Measurements from ENCODE around the gene VASH2. TPM values are rescaled to one million over a fixed set of nuclear protein-coding genes. Genes with fewer than 3 reads are reported as not detected.

VASH2 gene
- total and polyA plus RNA-seq, 2 of the 8 experiments (the other 6 are each of a cell fraction or from before 2014, with no cell fraction given), result 44.0 to 187 TPM

GRCh38 chr1:212945463-212946160, 4.7 kb upstream of the VASH2 start:
- Histone ChIP-seq H4K5ac (ENCODE audit: insufficient read length, low read depth, low read length) (no peak overlapping the region), H3K4me2 (ENCODE audit: insufficient read depth in 1 of 2, low read depth in 2 of 2, low read length in 2 of 2) (no peak overlapping the region), H4K20me1 (replicated peaks in 1 of 2; ENCODE audit: control insufficient read depth in 1 of 2, insufficient read depth in 2 of 2, low read length in 2 of 2) (no peaks in the 10 kb centered on the region), H3K79me2 (ENCODE audit: control insufficient read depth in 1 of 2, insufficient read depth in 2 of 2, low read length in 2 of 2) (peaks cover under 1 to 1% of the 10 kb centered on the region in 2 experiments; a peak in 3 of 4 replicates), H2BK15ac (ENCODE audit: low read length) (no peak overlapping the region; the same call in 1 of the 2 replicates), H3K18ac (ENCODE audit: extremely low read depth, low read length) (no peak overlapping the region), H2BK12ac (ENCODE audit: low read depth, low read length) (no peak overlapping the region), H3K56ac (replicated peaks; ENCODE audit: insufficient read length, low read depth, low read length) (no peak overlapping the region), H2BK20ac (ENCODE audit: low read length) (no peak overlapping the region), H2BK5ac (ENCODE audit: low read depth, low read length) (no peak overlapping the region), H3K9ac (replicated peaks in 1 of 4; ENCODE audit: extremely low read depth in 1 of 4, low read depth in 3 of 4, low read length in 3 of 4) (no peak overlapping the region), H3K36me3 (ENCODE audit: control insufficient read depth in 2 of 4, insufficient read depth in 4 of 4, low read length in 3 of 4) (no peaks in the 10 kb centered on the region), H3K14ac (ENCODE audit: insufficient read length) (no peak overlapping the region), H3K23ac (ENCODE audit: insufficient read length) (no peak overlapping the region), H3K4me3 (ENCODE audit: extremely low read depth in 1 of 4, insufficient read depth in 2 of 4, low read depth in 3 of 4, low read length in 4 of 4) (no peak overlapping the region), H2AFZ (ENCODE audit: low read length) (no peak overlapping the region), H3K79me1 (ENCODE audit: low read depth, low read length) (no peaks in the 10 kb centered on the region), H3K27me3 (replicated peaks in 1 of 4; ENCODE audit: control insufficient read depth in 3 of 4, extremely low read depth in 1 of 4, insufficient read depth in 3 of 4, low read length in 3 of 4) (peaks cover 0 to 4% (median 0%) of the 10 kb centered on the region in 4 experiments; a peak in 1 of 7 replicates), H3K27ac (ENCODE audit: low read depth, low read length) (no peak overlapping the region), H4K8ac (ENCODE audit: extremely low read depth, insufficient read depth, low read length) (no peak overlapping the region), H3K4me1 (replicated peaks in 1 of 4; ENCODE audit: control insufficient read depth in 3 of 4, insufficient read depth in 4 of 4, low read length in 3 of 4) (peaks cover 0 to 6% (median 1%) of the 10 kb centered on the region in 4 experiments; a peak in 1 of 7 replicates), H2AK5ac (ENCODE audit: low read depth, low read length) (no peak overlapping the region), H4K91ac (replicated peaks; ENCODE audit: insufficient read length, low read length) (no peak overlapping the region), H2BK120ac (replicated peaks; ENCODE audit: low read depth, low read length) (no peak overlapping the region), H3K9me3 (ENCODE audit: insufficient read depth in 2 of 2, low read depth in 1 of 2, low read length in 1 of 2) (no peaks in the 10 kb centered on the region), H3K23me2 (ENCODE audit: low read depth, low read length) (peaks cover 3% of the 10 kb centered on the region; the same call in 1 of the 2 replicates), H3K4ac (replicated peaks; ENCODE audit: insufficient read length, low read depth, low read length) (no peak overlapping the region)
- 89% methylated on average over 4 of the region's 4 CpGs; no CpG with 5 or more reads in 1 of the 2 experiments for WGBS, 2 experiments (ENCODE audit: extremely low coverage in 1 of 2, insufficient coverage in 1 of 2, insufficient read length in 1 of 2, insufficient replicate concordance in 2 of 2, low coverage in 1 of 2, low lambda C conversion rate in 2 of 2, missing lambda C conversion rate in 1 of 2)
- FAIRE-seq, result no peak
- TF ChIP-seq ASH2L (IDR thresholded peaks at IDR 0.05; ENCODE audit: low read length), result no peak
- no peak for TF ChIP-seq TBP (IDR thresholded peaks at IDR 0.05; ENCODE audit: low read depth, low read length)
- no peak for TF ChIP-seq POLR2A (IDR thresholded peaks at IDR 0.05; ENCODE audit: control extremely low read depth in 1 of 2, low read depth in 2 of 2, low read length in 2 of 2)
- no peak for TF ChIP-seq BRCA1 (IDR thresholded peaks at IDR 0.05; ENCODE audit: low read depth, low read length)
- CTCF ChIA-PET (ENCODE audit: partially characterized antibody), result interaction anchor here (0.8 to 1.7 kb wide), 6 partner anchors 22 to 131 kb away, joined by 3 to 7 read pairs (median 4); no protein-coding TSS in a partner anchor
- POLR2A ChIA-PET (ENCODE audit: partially characterized antibody), result interaction anchor here (0.9 to 3.6 kb wide), 9 partner anchors 9 to 40 kb away, joined by 3 to 23 read pairs (median 4); no protein-coding TSS in a partner anchor
- no peak for DNase-seq (ENCODE audit: low read depth in 1 of 2, low spot score in 2 of 2)
